ENCODE measurements around the gene PLPP7. TPM values are rescaled to one million over a fixed set of nuclear protein-coding genes. Genes with fewer than 3 reads are reported as not detected.

Gene PLPP7
- total RNA-seq, 1 donor from 2014 or later, result 17.3 TPM

DNA sequence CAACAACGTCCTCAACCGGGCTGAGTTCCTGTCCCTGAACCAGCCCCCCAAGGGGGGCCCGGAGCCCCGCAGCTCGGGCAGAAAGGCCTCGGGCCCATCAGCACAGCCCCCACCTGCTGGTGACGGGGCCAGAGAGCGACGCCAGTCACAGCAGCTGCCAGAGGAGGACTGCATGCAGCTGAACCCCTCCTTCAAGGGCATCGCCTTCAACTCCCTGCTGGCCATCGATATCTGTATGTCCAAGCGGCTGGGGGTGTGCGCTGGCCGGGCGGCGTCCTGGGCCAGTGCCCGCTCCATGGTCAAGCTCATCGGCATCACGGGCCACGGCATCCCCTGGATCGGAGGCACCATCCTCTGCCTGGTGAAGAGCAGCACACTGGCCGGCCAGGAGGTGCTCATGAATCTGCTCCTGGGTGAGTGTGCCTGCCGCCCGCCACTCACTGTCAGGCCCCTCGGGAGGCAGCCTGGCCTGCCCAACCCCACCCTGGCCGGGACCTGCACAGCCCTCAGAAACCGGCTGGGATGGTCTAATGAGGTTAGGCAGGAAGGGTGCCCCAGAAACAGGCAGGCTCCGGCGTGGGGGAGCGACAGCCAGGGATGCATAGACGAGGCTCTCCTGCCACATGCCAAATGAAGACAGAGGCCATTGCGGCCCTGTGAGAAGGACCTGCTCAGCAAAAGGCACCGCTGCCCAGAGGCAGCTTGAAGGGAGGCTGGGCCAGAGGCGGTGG lies 678 bp downstream of the PLPP7 start:
- Mint-ChIP-seq H3K9me3 (ENCODE audit: unreplicated experiment) (peaks cover 3% of the 10 kb centered on the region), H3K27me3 (ENCODE audit: unreplicated experiment) (peaks cover 13% of the 10 kb centered on the region), H3K4me1 (ENCODE audit: low read depth, unreplicated experiment) (peaks cover 22% of the 10 kb centered on the region), H3K36me3 (ENCODE audit: unreplicated experiment) (no peaks in the 10 kb centered on the region), H3K27ac (ENCODE audit: unreplicated experiment) (peak overlapping the region; percentile 91), H3K4me3 (ENCODE audit: unreplicated experiment) (peak overlapping the region; percentile 46)
- DNase-seq, result peak; percentile 46
- TF ChIP-seq, protein P1, sequence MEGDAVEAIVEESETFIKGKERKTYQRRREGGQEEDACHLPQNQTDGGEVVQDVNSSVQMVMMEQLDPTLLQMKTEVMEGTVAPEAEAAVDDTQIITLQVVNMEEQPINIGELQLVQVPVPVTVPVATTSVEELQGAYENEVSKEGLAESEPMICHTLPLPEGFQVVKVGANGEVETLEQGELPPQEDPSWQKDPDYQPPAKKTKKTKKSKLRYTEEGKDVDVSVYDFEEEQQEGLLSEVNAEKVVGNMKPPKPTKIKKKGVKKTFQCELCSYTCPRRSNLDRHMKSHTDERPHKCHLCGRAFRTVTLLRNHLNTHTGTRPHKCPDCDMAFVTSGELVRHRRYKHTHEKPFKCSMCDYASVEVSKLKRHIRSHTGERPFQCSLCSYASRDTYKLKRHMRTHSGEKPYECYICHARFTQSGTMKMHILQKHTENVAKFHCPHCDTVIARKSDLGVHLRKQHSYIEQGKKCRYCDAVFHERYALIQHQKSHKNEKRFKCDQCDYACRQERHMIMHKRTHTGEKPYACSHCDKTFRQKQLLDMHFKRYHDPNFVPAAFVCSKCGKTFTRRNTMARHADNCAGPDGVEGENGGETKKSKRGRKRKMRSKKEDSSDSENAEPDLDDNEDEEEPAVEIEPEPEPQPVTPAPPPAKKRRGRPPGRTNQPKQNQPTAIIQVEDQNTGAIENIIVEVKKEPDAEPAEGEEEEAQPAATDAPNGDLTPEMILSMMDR (IDR thresholded peaks at IDR 0.05; ENCODE audit: partially characterized antibody, unreplicated experiment), result no peak

DNA sequence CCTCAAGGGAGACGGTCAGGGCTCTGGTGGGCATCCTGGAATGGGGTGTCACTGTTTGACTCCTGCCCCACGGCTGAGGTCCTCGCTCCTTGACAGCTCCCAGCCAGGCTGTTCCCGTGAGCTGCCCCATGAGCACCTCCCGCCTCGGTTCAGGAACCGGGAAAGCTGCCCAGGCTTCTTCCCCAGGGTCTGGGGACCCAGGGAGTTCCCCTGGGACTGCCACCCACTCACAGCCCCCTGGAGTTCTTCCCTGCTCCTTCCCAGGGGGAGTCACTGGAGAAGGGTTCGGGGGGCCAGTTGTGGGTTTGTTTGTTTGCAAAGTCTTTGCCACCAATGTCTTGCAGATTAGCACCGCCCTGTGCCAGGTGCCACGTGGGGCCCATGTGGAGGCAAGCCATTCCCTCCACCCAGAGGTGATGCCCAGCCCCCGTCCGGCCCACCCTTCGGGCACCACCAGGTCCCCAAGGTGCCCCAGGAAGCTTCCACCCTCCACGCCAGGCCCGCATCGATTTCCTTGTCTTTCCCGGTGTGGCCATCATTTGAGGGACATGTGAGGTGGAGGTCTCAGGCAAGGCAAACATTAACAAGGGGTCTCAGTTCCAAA lies 1.3 kb downstream of the PLPP7 start:
- TF ChIP-seq, protein P1 (IDR thresholded peaks at IDR 0.05; ENCODE audit: partially characterized antibody, unreplicated experiment), result no peak
- no peak for DNase-seq
- Mint-ChIP-seq H3K9me3 (ENCODE audit: unreplicated experiment) (peaks cover 3% of the 10 kb centered on the region), H3K27me3 (ENCODE audit: unreplicated experiment) (peaks cover 17% of the 10 kb centered on the region), H3K36me3 (ENCODE audit: unreplicated experiment) (no peaks in the 10 kb centered on the region), H3K4me1 (ENCODE audit: low read depth, unreplicated experiment) (peaks cover 26% of the 10 kb centered on the region), H3K27ac (ENCODE audit: unreplicated experiment) (peak overlapping the region; percentile 93), H3K4me3 (ENCODE audit: unreplicated experiment) (peak overlapping the region; percentile 84)

DNA sequence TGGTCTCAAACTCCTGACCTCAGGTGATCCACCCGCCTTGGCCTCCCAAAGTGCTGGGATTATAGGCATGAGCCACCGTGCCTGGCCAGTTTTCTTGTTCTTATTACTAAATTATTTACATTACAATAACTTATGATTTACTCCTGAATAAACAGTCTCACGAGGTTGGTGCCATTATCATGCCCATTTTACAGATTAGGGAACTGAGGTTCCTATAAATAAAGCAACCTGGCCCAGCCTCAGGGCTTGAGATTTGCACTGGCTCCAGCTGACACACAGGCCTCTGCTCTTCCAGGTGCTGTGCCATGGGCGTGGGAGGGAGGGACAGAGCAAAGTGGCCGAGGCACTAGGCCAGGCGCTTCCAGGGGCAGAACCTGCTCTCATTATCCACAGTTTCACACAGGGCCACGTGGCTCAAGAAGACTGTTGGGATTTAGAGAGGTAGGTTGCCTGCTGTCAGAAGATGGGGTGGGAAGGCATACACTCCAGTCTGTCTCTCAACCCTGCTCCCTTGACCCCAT lies 2.3 kb downstream of the PLPP7 start:
- Mint-ChIP-seq H3K27ac (ENCODE audit: unreplicated experiment) (peak overlapping the region; percentile 93), H3K27me3 (ENCODE audit: unreplicated experiment) (peaks cover 14% of the 10 kb centered on the region), H3K36me3 (ENCODE audit: unreplicated experiment) (no peaks in the 10 kb centered on the region), H3K4me3 (ENCODE audit: unreplicated experiment) (no peak overlapping the region), H3K4me1 (ENCODE audit: low read depth, unreplicated experiment) (peaks cover 30% of the 10 kb centered on the region), H3K9me3 (ENCODE audit: unreplicated experiment) (peaks cover 3% of the 10 kb centered on the region)
- TF ChIP-seq, protein P1 (IDR thresholded peaks at IDR 0.05; ENCODE audit: partially characterized antibody, unreplicated experiment), result no peak
- DNase-seq, result no peak

DNA sequence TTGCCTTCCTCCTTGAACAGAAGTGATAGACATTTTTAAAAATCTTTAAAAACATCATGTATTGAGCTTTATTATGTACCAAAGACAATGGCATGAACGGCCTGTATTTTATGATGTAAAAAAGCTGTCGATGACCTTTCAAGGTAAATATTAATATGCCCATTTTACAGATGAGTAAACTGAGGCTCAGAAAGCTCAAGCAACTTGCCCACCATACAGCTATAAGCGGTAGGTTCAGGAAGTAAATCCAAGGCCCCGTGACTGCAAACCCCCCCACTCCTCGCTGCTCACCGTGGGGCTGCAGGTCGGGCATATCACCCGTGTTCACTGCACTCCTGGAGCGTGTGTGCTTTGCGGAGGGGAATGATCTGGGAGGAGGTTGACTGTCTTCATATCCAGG lies 3.4 kb downstream of the PLPP7 start:
- no peak overlapping the region for H3K27ac Mint-ChIP-seq (ENCODE audit: unreplicated experiment)
- peaks cover 6% of the 10 kb centered on the region for H3K9me3 Mint-ChIP-seq (ENCODE audit: unreplicated experiment)

More for the DNA sequence above, 3.4 kb downstream of the PLPP7 start:
- Mint-ChIP-seq H3K4me1 (ENCODE audit: low read depth, unreplicated experiment) (peaks cover 33% of the 10 kb centered on the region), H3K27me3 (ENCODE audit: unreplicated experiment) (peaks cover 14% of the 10 kb centered on the region), H3K36me3 (ENCODE audit: unreplicated experiment) (no peaks in the 10 kb centered on the region), H3K4me3 (ENCODE audit: unreplicated experiment) (no peak overlapping the region)
- DNase-seq, result no peak
- TF ChIP-seq, protein P1 (IDR thresholded peaks at IDR 0.05; ENCODE audit: partially characterized antibody, unreplicated experiment), result no peak
